T47D (cell line): ENCODE measurements around the gene ATXN2L.

Source experiments
- DNase-seq, 2 experiments: peaks; one replicate each; pipeline versions ENCODE4 v3.0.0 to v3.0.0-alpha.2; 2011 to 2012; ENCODE audit warnings: low read depth in 1 of 2, low spot score in 1 of 2
- JUND ChIP-seq: IDR thresholded peaks from 2 replicates; pipeline ENCODE4 v1.6.1; 2012; ENCODE audit warnings: low read depth
- in situ Hi-C: cut with HindIII; loops from 2 replicates; pipeline ENCODE4 v1.10.0; 2016; ENCODE audit warnings: low sequenced_read_pairs, low pct_unique_long_range_greater_than_20kb

Gene ATXN2L

DNA sequence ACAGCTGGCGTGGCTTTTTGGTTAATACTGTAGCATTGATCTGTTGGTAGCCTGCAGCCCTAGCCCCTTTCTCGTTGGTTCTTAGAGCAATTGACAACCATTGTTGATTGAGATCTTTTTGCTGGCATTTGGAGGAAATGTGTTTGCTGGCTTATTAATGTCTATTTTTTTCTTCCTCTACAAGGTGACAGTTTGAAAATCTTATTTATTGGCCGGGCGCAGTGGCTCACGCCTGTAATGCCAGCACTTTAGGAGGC lies 1.8 kb downstream of the ATXN2L start:
- DNase-seq = no peak
- in situ Hi-C loops = no loop called here
- TF ChIP-seq JUND = no peak

GRCh38 chr16:28826141-28826540 lies 3.3 kb downstream of the ATXN2L start:
- in situ Hi-C loops = no loop called here
- no peak for TF ChIP-seq JUND
- DNase-seq = peak in 1 of 2 experiments; percentile 41

GRCh38 chr16:28829747-28830146 lies 6.9 kb downstream of the ATXN2L start:
- TF ChIP-seq JUND = no peak
- in situ Hi-C loops = no loop called here
- no peak for DNase-seq

DNA sequence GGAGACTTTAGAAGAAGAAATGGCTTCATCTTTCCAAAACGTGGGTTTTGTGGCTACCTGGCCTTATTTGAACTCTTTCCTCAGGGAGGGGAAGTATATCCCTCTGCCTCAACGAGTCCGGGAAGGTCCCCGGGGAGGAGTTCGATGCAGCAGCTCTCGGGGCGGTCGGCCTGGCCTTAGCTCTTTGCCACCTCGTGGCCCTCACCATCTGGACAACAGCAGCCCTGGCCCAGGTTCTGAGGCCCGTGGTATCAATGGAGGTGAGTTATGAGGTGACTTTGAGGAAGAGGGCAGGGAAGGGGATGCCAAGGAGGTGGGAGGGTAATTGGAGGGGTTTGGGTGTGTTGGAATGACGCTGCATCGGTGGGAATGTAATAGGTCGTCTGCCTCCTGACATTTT lies 7.7 kb downstream of the ATXN2L start:
- no peak for DNase-seq
- in situ Hi-C loops = no loop called here
- TF ChIP-seq JUND = no peak

- no peak for TF ChIP-seq JUND
- in situ Hi-C loops = no loop called here
Observed at GRCh38 chr16:28834349-28834748, 11.6 kb downstream of the ATXN2L start.

GRCh38 chr16:28834873-28835863 lies 12.4 kb downstream of the ATXN2L start:
- no peak for DNase-seq
- no peak for TF ChIP-seq JUND
- in situ Hi-C loops = no loop called here

More at GRCh38 chr16:28834349-28834748, 11.6 kb downstream of the ATXN2L start:
- DNase-seq = no peak

- no peak for DNase-seq
- TF ChIP-seq JUND = no peak
- in situ Hi-C loops = no loop called here
Observed at GRCh38 chr16:28835864-28836760, 13.3 kb downstream of the ATXN2L start.

DNA sequence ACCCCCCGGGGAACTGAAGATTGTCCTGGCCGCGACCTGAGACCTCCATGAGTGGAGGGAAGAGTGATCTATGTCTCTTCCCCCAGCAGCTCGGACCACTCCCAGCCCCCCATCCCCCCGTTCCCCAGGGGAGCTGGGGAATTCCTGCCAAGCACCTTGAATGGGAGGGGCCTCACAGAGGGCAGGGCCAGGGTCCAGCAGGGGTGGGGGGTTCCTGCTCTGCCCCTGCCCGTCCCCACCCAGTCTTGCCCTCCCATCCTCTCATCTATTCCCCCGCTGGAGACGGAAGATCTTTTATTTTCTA lies 13.9 kb downstream of the ATXN2L start:
- in situ Hi-C loops = no loop called here
- no peak for TF ChIP-seq JUND

DNA sequence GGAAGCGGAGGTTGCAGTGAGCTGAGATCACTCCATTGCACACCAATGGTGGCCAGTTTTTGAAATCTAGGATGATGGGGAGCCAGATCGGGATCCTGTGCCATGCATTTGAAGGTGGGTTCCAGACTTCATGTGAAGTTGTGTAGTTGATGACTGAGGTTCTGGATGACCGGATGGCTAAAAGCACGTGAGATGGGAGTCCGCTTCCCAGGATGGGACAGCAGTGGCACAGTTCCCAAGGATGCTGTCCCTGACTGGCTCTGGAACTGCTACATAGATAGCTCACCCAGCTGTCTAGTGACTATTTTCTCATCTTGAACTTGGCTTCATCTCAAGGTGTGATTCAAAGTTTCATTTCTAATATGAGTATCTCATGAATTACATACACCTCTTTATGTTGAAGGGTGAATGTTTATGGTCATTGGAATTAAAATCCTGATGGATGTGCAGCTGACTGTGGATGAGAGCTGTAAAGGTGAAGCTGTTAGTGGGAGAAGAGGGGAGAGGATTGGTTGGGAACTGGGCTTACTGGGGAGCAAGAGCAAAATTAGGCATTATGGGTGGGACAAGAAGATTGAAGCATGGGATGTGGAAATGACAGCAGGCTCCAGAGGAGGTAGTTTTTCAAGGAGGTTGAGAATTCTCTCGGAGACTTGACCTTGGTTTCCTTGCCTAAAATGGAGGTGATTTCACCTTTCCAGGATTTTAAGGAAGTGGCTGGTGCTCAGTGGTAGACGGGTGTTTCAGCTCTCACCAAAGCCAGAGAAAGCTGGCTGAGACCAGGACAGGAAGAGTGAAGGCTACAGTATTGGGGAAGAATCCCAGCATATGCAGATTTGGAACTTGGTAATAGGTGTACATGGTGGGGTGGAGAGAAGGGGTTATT lies 15.1 kb downstream of the ATXN2L start:
- DNase-seq = no peak
- in situ Hi-C loops = no loop called here
- no peak for TF ChIP-seq JUND

More for the DNA sequence above, 13.9 kb downstream of the ATXN2L start:
- DNase-seq = no peak

DNA sequence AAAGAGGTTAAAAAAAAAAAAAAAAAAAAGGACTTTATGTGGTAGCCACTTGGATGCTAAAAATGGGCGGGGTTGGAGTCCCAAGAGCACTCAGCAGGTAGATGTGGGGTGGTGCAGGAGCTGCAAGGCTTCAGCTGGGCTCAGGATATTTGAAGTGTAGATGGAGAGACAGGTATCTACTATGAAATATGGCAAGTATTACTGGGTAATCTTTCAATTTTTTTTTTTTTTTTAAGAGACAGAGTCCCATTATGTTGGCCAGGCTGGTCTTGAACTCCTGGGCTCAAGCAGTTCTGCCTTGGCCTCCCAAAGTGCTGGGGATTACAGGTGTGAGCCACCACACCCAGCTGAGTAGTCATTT lies 15.7 kb downstream of the ATXN2L start:
- TF ChIP-seq JUND = no peak
- in situ Hi-C loops = no loop called here
- DNase-seq = no peak

DNA sequence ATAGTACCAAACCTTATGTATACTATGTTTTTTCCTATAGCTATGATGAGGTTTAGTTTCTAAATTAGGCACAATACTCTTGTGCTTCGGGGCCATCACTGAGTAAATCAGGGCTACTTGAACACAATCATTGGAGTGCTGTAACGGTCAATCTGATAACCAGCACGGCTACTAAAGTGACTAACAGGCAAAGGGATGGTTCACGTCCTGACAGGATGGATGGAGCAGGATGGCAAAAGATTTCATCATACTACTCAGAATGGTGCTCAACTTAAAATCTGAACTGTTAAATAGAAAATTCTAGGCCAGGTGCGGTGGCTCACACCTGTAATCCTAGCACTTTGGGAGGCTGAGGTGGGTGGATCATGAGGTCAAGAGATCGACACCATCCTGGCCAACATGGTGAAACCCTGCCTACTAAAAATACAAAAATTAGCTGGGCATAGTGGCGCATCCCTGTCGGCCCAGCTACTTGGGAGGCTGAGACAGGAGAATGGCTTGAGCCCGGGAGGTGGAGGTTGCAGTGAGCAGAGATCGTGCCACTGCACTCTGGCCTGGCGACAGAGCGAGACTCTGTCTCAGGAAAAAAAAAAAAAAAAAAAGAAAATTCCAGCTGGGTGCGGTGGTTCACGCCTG lies 16.3 kb downstream of the ATXN2L start:
- in situ Hi-C loops = no loop called here
- TF ChIP-seq JUND = no peak
- no peak for DNase-seq

GRCh38 chr16:28839899-28840298 lies 17.1 kb downstream of the ATXN2L start:
- DNase-seq = no peak
- in situ Hi-C loops = no loop called here
- TF ChIP-seq JUND = no peak
